GM21619 (cell line): Measurements from ENCODE around the gene MN1.

Source experiments
- ATAC-seq: cut with Tn5 transposase; IDR thresholded peaks from one replicate; pipeline ENCODE4 v1.9.1; 2021; ENCODE audit not compliant: unreplicated experiment

Gene MN1

DNA sequence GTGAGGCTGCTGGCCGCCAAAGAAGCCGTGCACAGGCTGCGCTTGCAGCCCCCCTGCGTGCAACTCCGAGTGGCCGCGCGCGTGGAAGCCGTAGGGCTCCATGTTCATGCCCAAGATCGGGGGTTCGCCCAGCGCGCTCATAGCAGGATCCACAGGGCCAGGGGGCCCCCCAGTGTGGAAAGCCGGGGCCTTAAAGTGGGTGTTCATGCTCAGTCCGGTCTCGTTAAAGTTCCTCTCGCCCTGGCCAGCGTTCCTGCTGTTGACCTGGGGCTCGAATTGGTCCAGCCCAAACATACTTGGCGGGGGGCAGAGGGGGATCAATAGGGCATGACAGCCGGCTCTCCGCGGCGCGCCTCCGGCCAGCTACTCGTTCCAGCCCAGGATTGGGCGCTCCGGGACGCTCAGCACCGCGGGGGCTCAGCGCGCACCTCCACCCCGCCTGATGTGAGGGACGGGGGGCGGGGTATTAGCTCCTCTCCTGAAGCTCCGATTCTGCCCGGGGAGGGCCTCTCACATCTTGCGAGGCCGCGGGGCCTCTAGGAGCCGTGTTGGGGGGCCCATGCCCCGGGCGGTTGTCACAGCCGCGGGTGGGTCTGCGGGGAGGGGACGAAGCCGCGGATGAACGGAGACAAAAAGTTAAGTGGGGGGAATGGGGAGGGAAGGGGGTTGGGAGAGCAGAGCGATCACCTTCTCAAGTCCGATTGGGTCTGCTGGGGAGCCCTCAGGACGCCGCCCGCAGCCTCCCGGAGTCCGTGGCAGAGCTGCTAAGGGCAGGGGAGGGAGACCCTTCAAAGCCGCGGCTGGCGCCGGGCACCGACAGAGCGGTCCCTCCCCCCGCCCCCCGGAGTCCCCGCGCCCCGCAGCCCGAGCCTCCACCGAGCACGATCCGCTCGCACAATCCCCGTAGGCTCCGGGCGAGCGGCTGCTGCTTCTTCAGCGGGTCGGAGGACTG, 1.0 kb downstream of the MN1 start:
- no peak for ATAC-seq

DNA sequence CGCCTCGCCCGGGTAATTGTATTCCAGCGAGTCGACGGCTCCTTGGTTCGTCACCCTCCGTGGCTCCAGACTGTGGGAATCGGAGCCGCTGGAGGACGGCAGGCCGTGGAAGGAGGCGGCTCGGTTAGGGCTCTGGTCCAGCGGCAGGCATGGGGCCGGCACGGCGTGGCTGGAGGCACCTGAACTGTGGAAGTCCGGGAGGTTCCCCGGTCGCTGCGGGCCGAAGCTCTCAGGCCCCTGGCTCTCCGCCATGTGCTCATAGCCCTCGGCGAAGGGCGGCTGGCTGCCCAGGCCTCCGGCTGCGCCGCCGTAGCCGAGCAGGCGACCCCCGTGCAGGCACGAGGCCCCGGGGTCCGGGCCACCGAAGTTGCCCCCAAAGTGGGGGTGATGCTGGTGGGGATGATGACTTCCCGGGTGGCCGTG, 1.7 kb downstream of the MN1 start:
- ATAC-seq = no peak

DNA sequence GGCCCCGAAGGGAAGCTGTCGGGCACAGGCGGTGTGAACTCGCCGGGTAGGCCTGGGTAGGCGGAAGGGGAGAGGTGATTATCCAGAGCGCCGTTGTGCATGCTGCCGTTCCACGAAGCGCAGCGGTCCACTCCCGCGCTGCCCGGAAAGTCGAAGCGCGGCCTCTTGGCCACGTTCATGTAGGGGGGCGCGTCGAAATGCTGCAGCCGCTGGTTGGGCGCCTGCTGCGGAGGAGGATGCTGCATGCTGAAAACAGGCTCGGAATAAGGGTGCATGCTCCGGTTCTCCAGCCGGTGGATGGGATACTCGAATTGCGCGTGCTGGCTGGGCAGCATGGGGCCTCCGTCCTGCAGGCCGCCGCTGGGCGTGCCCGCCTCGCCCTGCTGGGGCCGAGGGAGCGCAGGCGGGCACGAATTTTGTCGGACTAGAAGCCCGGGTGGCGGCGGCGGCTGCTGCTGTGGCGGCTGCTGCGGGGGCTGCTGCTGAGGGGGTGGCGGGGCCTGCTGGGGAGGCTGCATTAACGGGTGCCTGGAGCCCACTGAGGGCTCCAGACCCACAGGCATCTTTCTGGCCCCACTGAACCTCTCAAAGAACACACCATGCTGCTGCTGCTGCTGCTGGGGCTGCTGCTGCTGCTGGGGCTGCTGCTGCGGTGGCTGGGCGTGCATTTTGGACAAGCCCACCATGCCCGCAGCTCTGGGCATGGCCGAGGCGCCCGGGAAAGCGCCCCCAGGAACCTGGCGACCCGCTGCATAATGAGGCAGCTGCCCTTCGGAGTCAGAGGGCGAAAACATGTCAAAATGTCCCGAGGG, 2.3 kb downstream of the MN1 start:
- ATAC-seq = no peak

DNA sequence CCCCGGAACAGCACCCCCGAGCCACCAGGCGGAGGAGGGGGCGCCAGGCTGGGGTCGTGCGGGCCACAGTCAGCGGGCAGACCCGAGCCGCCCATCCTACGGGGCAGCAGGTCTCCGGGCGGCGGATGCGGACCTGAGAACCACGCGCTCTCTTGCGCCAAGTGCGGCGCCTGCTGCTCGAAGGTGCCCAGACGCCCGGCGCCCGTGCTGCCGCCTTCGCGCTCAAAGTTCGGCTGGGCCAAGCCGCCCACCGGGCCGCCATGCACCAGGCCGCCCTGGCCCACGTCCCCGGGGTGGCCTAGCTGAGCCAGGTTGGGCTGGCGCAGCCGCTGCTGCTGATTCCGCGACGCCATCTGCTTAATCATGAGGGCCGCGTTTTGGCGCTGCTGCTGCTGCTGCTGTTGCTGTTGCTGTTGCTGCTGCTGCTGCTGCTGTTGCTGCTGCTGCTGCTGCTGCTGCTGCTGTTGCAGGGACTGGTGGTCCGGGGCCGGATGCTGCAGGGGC, 3.0 kb downstream of the MN1 start:
- ATAC-seq = no peak

DNA sequence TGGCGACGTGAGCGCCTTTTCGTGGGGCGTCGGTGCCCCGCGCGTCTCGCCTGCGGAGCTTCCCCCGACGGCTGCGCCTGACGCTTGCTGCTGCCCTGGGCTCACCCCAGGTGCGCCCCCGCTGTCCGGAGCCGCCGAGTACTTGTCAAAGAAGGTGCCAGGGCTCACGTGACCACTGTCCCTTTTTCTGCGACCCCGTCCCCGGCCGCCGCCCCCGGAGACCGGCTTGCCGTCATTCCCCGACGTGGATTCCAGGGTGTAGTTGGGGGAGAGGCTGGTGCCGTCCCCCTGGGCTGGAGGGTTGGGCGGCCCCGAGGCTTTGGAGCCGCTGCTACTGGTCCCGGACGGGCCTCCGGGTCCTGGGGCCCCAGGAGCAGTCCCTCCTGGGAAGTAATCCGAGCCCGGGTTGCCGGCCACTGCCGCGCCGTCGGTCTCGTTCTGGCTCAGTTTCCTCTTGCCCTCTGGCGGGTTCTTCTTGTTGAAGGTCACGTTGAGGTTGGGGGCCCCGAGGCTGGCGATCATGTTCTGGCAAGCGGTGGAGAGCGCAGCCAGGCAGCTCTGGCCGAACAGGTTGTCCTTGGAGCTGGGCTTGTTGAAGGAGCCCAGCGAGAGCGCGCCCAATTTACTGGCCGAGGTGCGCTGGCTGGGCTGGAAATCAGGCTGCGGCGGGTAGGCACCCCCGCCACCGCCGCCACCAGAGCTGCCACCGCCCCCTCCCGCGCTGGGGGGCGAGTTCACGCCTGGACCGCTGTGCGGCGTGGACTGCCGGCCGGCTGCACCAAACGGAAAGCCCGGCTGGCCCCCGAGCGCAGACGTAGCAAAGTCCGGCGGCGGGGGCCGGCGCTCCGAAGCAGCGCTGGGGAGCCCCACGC, 3.8 kb downstream of the MN1 start:
- no peak for ATAC-seq

DNA sequence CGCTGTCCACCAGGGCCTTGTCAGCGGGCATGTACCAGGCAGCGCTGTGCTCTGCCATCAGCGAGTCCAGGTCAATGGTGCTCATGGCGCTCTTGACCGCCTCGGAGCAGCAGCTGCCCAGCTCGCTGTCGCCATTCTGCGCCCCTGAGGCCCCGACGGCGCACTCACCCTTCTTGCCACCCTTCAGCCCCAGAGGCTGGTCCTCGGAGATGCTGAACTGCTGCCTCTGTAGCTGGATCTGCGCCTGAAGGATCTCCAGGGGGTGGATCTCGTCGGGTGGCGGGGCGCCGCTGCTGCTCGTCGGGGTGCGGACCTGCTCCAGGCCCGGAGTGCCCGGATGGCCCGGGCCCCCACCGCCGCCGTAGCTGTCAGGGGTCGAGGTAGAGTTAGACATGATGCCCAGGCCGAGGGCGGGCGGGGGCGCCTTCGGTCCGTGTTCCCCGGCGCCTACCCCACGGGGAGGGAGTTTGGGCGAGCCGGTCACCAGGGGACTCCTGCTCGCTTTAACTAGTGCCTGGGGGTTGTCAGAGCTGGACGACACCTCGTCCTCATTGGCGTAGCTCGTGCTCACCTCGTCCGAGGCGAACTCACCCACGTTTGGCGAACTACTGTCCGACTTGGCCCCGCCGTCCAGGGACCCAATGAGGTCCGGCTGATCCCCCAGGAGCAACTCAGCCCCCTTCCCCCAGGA, 4.6 kb downstream of the MN1 start:
- ATAC-seq = no peak

DNA sequence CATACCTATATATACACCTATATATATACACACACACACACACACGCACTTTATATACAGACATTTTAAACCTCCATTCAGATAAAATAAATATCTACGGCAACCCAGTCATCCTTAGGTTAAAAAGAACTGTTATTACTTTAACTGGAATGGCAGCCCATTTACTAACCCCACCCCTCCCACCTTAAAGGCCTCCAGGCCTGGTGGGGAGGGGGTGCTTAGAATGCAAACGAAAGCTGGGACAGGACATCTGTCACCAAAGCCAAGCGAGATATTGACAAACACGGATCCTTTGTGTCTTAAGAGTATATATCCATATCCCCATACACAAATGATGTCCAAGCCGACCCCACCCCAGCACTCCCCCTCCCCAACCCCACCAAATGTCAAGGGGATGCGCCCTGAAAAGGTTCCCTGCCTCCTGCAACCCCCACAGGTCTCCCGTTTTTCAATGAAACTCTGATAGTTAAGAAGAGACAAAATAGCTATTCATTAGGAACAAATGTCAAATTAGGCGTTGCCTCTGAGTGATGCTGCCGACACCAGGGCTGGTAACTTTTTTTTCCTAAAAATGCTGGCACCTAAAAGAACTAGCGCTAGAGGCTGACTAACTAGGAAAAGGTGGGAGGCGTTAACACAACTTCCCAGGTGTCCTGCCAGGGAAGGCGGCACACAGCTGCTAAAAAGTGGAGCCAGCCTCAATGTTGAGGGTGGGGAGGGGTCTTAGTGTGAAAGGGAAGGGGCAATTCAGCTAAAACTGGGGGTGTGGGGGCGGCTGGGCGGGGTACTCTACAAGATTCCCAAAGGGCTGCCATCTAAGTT, 5.6 kb downstream of the MN1 start:
- no peak for ATAC-seq

DNA sequence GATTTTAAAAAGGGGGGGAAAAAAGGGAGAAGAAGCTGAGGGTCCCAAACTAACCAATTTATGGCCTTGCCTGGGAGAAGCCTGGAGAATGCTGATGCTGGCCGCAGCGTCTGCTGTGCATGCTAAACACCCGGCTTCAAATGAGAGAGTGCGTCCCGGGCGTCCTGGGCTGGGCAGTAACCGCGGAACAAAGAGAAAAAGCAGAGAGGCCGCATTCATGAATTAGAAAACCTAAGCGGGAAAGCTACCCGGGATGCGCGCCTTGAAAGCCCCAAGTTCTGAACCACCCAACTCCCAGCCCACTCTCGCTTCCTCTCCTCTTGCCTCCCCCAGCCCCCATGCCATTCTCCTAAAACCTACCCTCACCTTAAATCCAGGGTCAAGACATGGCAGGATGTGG, 6.5 kb downstream of the MN1 start:
- no peak for ATAC-seq

DNA sequence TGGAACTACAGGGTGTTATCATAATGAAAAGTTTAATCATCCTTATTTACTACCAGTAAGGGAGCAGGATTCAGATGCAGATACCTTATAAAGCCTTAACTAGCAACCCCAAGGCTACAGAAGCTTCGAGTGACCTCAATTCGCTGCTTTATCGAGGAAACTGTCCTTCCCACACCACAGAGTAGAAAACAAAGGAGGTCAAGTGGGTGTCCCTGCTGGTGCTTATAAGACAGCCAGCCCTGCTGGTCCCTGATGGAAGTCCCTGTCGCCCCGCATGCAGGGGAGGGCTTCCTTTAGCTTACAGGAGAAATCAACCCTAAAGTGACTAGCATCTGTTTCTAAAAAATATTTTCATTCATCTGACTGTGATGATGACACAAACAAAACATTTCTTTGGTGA, 7.3 kb downstream of the MN1 start:
- ATAC-seq = no peak

DNA sequence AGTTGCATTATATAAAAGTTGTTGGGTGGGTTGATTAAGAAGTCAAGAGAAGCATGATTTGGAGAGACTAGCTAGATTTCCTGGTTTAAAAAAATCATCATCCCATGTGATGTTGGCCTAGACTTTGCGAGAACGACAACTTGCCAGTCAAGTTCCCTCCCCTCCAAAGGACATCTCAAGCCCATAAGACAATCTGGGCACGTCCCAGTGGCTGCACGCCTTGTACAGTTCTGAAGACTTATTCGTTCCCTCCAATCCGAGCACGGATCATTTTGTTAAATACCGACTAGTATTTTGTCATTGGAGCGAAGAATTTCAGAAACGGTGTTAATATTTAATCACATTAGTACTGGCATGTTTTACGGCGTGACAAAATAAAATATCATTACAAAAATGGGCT, 8.0 kb downstream of the MN1 start:
- no peak for ATAC-seq

DNA sequence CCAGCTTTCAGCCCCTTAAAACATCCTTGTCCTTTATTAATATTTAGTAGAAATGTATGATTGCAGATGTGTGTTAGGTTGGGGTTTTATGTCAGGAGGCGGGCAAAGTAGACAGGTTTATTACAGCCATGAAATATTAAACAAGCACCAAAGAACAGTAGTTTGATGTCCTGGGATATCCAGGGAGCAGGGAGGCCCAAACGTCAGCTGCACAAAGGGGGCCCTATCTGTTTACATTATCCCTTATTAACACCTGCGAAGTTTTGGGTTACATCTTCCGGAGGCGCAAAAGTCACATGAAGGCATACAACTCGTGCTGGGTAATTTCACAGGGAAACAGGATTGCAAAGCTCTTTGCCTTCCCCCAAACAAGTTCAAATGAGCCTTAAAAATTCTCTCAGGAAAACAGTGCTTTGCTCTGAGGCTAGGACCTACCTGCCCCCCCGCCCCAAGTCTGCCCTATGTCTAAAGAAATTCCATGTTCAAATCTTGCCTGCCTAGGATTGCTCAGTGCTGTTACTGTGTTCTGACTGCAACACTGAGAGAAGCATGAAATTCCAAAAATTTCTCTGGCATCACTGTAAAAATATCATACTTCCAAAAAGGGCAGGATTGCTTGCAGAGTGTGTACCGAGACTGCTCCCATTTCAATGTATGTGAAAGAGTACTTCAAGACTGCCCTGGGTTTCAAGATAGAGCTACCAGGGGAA, 8.9 kb downstream of the MN1 start:
- ATAC-seq = no peak

DNA sequence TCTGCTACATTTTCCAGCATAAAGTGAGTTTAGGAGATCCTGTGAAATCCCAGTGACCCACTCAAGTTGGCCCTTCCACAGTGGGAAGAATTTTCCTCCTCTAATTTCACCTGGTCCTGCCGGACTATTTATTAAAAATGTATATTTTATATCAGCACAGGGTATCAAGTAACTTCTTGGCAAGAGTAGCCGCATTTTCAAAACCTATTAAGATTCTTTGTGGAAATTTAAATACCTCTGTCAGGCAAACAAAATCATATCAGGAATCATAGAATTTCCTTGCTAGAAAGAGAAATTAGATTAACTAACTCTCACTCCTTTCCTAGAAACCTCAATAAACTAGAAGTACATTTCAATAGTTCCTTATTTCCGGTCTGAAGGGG, 9.7 kb downstream of the MN1 start:
- no peak for ATAC-seq

DNA sequence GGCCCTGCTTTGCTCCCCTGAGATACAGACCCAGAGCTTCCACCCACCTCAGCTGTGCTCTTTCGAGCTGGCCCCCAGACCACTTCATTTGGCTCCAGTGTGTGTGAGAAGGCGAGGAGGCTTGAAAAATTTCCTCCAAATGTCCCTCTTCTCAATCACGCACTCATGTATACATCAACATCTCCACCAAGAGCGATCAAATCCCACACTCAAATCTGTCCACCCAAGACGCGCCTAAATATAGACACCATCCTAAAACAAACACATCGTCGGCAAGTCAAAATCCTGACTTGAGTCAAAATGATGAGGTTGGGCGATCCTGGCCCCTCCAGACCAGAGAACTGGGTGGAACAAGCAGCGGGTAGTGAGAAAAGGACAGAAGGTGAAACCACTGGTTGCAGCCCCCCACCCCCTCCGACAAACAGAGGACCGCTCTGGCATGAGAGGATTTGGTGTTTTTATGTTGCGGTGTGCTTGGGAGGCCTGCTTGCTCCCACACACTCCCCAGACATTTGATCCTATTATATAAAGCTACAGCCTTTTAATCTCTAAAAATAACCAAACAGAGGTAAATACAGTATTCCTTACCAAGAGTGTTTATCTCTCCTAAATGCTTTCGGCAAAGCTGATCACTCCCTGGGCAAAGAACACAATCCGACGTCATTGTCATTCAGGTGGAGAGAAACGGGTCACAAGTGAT, 10.2 kb downstream of the MN1 start:
- ATAC-seq = no peak

DNA sequence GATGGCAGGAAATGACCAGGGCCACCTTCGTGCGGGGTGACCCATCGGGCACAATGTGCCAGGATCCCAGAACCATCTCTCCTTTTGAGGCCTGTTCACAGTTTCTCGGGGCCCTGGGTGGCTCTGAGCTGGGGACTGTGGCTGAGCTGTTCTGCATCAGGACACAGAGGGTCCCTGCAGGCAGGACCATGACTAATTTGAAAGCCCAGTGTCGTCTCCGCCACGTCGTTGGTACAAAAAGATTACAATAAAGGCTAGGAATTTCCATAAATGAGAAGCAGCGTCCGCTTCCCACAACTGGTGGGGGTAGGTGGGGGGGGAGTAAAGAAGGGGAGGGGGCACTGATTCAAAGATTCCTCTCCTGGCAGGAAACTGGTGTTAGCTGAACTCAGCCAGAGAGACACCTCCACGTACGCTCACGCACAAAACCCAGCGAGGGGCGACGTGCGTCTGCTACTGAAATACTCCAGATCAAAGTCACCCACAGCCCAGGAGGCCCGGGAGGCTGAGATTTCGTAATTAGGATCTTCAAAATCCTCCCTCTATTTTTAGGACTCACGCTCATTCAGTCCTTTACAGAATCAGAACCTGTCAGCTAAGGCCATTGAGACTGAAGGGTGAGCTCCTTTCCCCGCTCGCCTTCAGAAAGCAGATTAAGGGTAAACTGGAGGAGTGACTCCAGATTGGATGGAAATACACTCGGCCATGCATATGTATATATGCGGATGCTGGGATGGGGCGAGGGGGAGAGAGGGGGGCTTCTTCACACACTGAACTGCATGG, 11.0 kb downstream of the MN1 start:
- ATAC-seq = no peak

DNA sequence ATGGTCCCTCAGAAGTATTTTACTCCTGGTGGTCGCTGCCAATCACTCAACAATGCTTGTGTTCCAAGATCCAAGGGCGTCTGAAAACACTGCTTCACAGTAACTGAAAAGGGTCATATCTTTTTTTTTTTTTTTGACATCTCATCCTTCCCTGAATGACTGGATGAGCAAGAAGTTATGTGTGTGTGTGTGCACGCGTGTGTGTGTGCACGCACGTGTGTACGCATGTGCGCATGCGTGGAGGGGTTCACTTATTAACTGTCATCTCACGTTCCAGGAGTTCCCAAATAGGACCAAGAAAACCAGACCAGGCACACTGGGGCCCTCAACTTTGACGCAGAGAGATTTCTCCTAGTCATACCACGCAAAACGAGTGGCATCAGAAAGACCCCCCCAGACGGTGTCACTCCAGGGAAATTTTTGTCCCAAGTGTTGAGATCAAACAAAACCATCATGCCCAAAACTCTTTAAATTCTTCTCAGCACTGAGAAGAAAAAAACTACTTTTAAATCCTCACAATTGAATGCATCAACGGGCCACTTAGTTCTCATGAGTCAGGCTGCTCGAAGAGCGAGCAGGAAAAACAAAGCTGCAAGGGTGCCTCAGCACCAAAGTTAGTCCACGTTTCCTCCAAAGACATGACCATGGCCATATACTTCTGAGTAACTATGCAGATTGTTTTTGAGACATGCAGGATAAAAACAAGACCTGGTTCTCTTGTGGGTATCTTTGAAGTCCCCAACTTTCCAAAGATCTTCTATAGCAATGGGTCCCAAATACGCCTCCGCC, 12.9 kb downstream of the MN1 start:
- no peak for ATAC-seq

DNA sequence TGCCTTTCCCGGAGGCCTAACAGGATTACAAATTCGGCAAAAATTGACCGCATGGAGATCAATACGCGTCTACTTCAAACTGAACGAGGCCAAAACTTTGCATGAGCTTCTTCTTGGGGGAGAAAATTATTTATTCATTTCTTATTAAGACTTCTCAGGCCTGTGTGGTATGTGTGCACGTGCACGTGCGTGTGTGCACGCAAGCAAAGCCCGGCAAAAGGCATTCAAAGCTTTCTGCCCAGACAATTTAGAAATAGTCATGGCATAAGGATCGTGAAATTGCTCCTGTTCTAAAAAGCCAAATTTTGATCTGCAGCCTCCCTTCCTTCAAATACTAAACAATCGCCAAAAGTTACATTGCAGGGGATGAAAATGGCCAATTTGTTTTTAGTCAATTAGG, 14.6 kb downstream of the MN1 start:
- ATAC-seq = no peak
